HG03442 (cell line): ENCODE data around the gene SEMA3C.

Source experiments
- ATAC-seq: cut with Tn5 transposase; IDR thresholded peaks from one replicate; pipeline ENCODE4 v1.9.1; 2021; ENCODE audit warnings: mild to moderate bottlenecking, moderate library complexity; ENCODE audit not compliant: unreplicated experiment

The SEMA3C gene

DNA sequence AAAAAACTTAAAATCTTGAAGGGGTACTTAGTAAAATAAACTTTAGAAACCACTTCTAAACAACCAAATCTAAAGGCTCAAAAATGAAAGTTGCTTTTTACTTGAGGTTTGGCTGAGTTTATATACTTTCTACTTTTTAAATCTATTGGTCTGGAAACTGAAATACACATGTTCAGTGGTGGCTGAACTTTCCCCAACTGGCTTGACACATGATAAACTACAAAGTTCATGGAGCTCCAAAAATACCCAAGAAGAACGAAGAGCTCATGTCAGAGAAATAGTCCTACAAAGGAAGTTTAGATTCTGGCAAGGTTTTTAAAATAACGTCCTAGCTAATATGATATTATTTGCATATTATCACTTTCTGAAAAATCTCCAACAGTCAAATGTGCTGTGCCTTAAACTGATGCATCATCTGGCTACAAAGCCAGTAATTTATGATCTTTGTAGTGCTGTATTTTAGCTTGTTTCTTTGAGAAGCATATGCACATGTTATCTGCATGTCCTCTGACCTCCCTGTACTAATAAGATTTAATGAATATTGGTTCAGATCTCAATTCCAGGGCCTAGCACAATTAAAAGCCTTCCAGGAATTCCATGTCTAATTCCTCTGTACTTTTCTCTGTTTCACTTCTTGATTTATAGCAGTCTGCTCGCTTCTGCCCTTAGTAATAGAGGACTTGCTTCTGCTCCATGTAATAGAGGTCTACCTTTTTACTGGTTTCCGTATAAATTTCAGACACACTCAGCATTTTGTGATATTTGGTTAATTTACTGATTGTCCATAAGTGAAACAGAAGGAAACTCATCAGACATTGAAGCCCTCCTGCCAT, 28.2 kb downstream of the SEMA3C start:
- no peak for ATAC-seq

DNA sequence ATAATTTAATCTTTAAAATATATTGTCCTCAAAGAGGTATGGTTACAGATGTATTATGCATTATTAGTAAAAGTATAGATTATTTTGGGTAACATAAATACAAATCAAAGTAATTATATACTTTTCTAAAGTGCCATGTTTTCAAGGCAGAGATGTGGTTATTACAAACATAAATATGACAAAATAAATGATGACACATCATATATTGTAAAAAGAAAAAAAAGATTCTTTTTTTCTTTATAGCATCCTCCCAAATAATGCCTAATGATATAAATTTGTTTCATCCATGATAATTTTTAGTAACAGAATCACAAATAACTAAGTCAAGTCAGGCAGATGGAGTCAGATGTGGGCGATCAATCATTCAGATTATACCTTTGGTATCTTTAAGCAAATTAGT, 29.3 kb downstream of the SEMA3C start:
- ATAC-seq: no peak

DNA sequence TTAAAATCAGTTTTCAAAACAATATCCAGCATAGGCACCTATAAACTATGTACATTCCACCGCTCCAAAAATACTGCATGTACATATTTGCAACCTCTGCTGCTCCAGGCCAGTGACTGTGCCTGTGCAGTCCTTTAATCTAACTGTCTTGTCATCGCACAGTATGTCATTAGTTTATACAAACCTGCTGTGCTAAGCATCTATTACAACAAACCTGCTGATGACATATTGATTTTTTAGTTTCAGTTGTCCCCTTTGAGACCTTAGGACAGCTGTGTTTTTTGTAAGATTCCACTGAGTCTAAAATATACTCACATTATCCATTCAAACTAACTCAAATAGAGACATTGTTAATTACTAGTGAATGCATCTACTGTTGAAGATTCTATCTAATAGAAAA, 33.1 kb downstream of the SEMA3C start:
- no peak for ATAC-seq

DNA sequence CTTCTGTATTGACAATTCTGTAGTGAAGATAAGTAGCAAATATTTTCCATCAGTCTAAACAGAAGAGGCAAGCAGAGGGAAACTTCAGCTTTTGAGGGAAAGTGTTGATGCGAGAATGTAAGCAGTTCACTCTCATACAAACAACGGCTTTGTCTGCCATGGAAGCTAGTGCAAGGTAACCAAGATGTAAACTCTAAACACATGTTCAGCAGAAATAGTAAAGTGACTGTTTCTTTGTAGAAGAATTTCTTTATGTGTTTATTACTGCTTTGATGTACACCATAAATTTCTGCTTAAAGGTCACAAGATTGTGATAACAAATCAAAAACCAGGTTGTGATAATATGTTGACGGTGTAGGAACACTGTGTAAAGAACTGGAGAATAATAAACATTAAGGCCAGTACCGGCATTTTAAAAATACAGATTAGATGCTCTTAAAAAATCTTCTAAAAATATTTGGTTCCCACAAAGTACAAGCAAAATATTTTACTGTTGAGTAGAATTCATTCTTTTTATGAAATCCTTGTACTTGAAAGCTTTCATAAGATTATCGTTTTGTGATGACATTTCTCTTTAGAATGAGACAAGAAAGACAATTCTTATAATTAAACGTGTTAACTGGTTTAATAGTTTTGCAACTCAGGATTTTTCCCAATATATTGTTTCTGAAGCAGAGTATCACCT, 34.2 kb downstream of the SEMA3C start:
- ATAC-seq: no peak

DNA sequence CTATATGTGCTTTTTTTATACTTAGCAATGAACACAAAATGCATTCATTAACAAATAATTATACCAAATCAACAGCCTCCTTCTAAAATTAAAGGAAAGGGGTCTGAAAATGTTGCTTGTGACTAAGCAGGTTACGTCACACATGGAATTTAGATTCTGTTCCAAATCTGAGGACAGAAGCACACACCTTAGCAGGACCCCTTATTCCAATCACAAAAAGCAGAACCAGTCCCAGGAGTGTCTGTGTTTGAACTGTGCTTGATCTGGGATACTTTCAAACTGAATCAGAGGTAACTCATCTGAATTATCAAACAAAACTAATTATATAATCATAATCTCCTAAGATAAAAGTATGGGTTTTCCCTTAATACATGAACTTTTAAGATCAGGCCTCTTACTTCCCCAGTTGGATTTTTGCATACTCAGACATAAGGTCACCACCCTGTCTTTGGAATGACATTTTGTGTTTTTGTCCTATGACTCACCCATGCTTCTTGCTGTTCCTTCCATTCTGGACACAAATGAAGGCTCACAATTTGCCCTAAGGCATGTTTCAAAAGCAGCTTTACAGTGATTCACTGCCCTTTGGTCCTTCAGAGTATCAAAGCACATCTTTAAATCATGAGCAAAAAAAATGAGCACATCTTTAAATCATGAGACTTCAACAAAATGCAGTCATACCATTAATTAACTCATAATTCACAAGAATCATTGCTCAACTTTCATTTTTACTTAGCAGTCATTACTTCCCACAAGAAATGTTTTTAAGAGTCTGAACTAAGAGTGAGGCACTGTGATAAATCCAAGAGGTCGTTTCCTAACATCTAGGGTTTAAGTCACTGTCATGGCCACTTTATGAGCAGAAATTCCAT, 35.5 kb downstream of the SEMA3C start:
- ATAC-seq: no peak

DNA sequence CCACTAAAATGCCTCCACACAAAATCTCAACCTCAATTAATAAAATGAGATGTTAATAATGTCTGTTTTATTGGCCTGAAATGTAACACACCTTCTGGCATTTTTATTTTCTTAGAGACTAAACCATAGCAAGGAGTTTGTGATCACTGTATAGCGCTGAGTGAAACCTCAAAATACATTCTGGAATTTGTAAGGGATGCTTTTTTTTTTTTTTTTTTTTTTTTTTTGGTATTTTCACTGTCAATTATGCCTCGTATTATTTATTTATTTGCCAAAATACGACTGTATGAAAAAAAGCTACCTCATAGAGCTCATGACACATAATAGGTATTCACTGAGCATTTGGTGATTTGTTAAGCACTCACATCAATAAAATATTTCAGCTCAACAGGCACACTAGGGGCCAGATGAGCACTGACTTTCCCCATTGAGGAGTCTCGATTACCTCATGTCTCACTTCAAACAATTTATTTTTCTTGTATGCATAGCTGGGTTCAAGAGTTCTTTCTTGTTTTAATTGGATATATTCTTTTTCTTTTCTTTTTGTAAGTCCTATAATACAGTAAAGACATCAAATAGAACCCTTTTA, 36.5 kb downstream of the SEMA3C start:
- ATAC-seq: no peak

DNA sequence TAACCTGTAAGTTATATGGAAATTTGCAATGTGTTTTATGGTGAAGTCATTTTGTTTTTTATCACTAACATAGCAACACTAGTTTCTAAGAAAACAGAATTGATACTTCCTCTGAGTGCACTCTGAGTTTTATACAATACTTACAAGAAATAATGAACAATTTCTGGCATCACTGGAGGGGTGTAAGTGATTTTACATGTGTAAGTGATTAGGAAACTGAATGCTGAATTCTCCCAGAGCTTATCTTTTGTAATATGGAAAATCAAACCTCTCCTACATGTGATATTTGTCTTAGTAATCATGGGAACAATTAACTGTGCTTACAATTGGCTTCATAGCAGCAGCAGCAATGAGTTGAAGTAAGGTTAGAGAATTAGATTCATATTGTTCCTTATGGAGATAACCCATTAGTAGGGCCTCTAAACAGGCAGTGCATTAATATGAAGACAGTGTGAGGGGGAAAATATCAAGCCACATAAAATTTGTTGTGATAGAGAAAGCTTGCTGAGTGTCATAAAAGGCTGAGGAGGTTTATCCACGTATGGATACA, 37.4 kb downstream of the SEMA3C start:
- ATAC-seq: no peak

DNA sequence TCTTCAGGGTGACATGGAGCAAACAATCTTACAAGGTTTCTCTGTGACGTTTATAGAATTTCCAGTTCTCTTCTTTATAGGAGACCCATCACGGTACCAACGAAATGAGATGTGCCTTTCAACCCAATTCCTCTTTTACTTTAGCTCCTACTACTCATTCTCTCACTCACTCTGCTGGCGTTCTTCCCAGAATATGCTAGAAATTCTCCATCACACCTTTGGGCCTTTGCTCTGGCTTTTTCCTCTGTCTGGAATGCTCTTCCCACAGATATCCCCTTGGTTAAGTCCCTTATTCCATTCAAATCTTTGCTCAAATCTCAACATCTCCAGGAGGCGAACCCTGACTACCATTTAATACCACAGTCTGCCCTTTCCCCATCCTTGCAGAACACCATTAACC, 39.0 kb downstream of the SEMA3C start:
- ATAC-seq: no peak

DNA sequence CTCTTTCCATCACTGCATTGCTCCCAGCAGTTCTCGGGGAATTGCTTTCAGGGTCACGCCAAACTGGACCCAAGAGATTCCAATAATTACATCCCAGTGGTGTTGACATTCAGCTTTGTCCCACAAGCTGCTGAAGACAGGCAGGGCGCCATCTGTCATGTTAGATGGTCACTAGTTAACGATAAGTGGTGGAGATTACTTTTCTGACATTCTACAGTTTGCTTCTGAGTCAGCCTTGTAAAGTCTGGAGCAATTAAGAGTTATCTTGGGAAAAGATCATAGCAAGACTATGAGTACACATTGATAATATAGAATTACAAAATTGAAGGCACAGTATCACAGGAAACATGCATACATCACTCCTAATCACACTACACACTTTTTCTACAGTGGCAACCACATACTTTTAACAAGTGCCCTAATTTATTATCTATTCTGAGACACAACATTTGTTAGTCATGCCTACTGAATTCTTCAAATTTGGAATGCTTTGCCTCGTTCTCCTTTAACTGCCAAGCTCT, 41.9 kb downstream of the SEMA3C start:
- ATAC-seq: no peak

DNA sequence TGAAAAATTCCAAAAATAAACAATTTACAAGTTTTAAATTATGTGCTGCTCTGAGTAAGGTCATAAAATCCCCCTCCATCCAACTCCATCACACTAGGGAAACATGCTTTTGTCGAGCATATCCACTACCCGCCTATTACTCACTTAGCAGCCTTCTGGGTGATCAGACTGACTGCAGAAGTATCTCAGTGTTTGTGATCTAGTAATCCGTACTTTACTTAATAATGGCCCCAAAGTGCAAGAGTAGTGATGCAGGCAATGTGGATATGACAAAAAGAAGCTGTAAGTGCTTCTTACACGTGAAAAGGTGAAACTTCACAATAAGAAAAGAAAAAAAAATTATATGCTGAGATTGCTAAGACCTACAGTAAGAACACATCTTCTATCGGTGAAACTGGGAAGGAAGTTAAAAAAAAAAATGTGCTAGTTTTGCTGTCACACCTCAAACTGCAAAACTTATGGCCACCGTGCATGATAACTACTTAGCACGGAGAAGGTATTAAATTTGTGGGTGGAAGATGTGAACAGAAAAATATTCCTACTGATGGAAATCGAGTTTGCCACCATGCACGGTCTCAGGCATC, 43.2 kb downstream of the SEMA3C start:
- no peak for ATAC-seq

DNA sequence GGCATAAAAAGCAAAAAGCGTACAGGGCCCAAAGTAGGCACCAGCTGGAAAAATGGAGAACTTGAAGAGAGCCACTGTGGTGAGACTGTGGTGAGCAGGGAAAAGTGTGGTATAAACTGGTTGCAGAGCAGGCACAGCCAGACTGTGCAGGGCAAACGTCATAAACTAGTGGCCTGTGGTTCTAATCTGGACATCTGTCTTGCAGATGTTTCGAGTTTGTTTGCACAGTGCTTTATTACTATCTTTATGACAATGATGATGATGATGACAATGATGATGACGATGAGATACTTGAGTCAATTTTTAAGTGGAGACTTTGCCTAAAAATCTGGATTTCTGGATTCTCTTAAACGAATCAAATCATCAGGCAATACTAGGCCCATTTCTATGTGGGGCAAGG, 45.7 kb downstream of the SEMA3C start:
- ATAC-seq: no peak

DNA sequence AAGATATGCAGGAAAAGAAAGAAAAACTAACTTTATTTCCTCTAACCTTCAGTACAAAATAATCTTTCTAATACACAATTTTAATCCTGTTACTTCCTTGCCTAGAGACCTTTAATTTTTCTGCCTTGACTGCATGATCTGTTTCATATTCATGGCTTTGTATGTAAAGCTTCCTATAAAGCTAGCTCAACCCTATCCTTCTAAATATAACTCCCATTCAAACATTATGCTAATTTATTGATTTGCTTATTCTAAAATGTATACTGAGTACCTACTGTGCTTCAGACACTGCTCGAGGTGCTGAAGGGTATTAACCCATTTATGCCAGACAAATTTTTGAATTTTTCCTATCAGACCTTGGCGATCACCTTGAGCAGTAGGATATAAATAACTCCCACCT, 47.6 kb downstream of the SEMA3C start:
- ATAC-seq: no peak

DNA sequence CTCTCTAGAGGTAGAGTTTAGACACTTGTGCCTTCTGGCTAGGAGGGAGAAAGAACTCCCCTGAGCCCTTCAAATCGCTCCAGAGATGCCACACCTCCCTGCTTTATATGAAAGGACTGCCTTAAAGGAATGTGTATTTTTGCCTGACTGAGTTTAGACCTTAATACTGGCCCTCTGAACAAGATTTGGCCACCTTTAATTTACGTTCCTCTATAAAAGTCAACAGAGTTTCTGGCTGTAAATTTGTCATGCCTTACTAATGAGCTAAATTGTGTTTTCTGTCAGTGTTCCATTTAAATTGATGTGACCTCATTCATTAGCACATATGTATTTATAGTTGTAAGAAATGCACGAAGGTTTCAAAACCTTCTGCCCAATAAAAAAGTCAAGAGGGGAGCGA, 48.0 kb downstream of the SEMA3C start:
- ATAC-seq: no peak

DNA sequence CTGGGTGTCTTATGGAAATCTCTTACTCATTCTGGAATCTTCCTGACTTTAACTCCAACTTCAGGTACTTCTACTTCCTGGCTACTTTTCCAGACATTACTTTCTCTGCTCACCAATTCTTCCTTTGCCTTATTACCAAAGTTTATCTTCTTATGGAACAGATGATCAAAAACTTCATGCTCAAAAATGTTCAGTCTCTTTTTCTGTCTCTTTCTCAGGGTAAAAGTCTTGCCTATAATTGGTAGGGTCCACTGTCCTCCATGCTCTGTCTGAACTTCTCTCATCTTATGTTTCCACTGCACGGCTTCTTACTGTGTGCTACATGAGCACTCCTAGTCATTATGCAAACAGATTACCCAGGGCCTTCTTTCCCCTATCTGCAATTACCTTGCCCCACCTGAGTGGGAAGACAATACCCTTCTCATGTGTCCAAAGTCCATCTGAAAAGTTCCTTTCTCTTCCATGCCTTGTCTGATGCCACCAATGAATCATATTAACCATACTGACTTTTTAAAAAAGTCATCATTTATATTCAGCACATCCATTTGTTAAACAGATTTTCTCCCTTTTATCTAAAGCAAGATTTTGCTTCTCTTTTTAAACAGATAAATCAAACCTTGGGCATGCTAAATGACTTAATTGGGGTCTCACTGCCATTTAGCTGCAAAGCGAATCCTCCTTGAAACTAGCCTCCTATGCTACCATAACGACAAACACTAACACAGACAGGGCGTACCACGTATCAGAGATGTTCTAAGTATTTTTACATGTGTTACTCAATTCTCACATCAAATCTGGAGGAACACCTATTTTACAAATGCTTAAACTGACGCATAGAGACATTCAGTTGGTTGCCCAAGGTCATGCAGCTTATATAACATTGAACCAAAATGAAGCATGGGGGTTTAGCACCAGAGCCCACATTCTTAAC, 48.8 kb downstream of the SEMA3C start:
- no peak for ATAC-seq

DNA sequence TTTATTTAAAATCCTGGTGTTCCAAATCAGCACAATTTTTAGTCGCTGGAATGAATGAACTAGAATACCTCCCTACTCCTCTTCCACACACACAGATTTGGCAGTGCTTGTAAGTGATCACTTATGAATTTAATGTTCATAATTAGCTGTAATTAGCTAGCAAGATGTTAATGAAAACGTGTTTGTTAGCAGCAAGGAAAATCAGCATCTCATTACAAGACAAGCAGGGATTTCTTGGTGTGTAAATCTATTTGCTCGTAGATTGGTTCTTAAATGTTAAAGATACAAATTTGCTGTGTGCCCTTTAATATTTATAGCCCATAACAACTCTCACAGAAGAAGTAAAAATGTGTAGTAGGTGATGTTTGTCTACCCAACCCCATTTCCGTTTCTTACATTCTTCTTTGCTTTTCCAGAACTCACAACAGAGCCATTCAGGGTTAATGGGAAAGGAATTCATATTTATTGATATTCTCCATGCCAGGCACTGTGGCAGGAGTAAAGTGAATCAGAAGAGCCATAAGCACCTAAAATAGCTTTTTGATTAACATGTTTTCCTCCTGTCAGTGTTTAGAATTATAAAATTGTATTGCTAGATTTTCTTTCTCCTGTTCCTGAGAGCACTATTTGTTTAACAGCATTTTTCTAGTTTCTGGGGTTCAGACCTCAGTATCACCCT, 49.6 kb downstream of the SEMA3C start:
- ATAC-seq: no peak

DNA sequence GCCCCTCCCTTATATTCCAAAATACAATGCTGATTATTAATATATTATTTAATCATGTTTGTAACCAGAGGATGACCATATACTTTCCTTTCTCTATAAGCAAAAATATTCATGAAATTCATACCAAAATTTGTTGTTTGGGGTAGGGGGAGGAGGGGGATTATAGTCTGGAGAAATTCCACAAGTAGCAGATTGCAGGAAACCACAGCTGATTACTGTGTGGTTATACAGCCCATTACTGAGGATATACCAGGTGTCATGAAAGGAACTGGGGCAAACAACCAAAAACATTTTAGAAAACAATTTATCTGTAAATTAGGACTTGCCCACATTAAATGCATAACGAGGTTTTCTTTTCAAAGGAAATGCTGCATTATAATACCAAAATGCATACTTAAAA, 50.3 kb downstream of the SEMA3C start:
- ATAC-seq: no peak

DNA sequence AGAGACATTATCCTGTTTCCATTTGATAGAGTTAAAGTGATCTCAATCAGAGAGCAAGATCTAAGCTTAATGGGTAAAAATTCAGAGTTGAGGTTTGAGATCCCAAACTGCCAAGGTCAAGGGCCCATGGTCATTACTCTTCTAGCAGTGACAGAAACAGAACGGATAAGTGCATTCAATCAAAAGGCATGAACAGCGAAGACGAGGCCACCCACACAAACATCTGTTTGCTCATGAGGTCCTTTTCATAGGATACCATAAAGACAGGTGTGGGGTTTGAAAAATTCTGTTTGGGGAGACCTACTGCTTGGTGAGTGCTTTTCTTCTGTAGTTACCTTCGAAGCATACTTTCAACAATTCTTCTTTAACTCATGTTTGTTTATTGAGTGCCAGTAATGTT, 58.3 kb downstream of the SEMA3C start:
- no peak for ATAC-seq

DNA sequence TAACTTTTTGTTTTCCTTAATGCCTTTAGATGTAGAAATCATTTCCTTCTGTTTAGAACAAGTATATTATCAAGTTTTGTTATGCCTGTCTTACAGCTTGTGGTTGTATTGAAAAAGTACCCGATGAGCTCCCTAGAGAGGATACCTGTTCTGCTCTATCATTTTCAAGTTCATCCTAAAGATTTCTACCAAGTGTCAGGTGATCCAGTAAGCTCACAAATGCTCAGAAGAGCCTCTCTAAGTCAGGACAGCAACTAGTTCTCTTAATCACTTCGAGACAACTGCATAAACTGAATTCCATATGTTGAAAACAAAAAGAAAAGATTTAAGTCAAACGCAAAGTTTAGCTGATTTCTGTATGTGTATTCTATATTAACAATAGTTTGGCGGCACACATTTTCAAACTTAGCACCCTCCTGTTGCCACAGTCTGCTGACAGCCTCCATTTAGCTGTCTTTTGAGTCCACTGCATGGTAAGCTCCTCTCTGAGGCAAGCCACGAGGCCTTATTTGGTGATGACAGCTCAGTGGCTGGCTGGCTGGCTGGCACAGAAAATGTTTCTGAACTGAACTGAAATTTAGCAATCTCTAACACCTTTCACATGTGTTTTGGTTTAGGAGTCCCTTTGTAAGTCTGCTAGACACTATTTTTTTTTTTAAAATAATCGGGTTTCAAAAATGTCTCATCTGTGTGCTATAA, 59.4 kb downstream of the SEMA3C start:
- no peak for ATAC-seq
